Neural progenitor cell (in vitro differentiated cells): ENCODE measurements around the gene MAPRE3.

Experiments used
- CTCF ChIP-seq: fragments of 200-600 bp; sonication (generic); IDR thresholded peaks from 2 replicates; pipeline ENCODE4 v1.5.1; 2017; ENCODE audit warnings: antibody characterized with exemption, mild to moderate bottlenecking
- EZH2 ChIP-seq: fragments of 200-600 bp; sonication (generic); IDR thresholded peaks from 2 replicates; pipeline ENCODE4 v1.6.1; 2017; ENCODE audit warnings: antibody characterized with exemption, mild to moderate bottlenecking, moderate library complexity
- EZH2phosphoT487 ChIP-seq: fragments of 200-600 bp; sonication (generic); IDR thresholded peaks from 2 replicates; pipeline ENCODE4 v1.6.1; 2017; ENCODE audit warnings: antibody characterized with exemption

GRCh38 chr2:26948800-26949199 is 21.6 kb upstream of the MAPRE3 start:
- TF ChIP-seq CTCF (no peak), EZH2 (no peak), EZH2phosphoT487 (no peak)
